HG03097 (cell line): ENCODE measurements around the gene DAD1.
"Not testable (repeated sequence)": the region's sequence is repeated elsewhere in the genome, so short reads cannot be mapped to it uniquely, and the experiment has no call there.

ENCODE experiments used
- ATAC-seq: cut with Tn5 transposase; IDR thresholded peaks from one replicate; pipeline ENCODE4 v1.9.1; 2021; ENCODE audit not compliant: unreplicated experiment, low FRiP score

Gene DAD1

DNA sequence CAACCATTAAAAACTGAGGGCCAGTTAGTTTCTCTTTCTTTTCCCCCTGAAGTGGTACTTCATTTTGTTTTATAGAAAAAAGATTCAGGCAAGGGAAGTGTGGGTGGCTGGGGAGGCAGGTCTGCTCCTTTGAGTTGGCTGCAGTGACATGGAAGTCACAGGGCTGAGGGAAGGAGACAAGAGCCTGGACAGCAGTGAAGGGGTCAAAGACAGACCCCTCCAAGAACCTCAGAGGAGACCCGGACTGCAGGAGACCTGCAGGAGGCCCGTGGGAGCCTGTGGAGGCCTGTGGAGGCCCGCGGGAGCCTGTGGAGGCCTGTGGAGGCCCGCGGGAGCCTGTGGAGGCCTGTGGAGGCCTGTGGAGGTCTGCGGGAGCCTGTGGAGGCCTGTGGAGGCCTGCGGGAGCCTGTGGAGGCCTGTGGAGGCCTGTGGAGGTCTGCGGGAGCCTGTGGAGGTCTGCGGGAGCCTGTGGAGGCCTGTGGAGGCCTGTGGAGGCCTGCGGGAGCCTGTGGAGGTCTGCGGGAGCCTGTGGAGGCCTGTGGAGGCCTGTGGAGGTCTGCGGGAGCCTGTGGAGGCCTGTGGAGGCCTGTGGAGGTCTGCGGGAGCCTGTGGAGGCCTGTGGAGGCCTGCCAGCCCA is 35.0 kb downstream of the DAD1 start:
- not testable (repeated sequence) for ATAC-seq

GRCh38 chr14:22553445-22553844 is 35.6 kb downstream of the DAD1 start:
- ATAC-seq: no peak

GRCh38 chr14:22552827-22553076 is 36.3 kb downstream of the DAD1 start:
- ATAC-seq: no peak

- no peak for ATAC-seq
Observed at GRCh38 chr14:22552001-22552826, 36.8 kb downstream of the DAD1 start.

DNA sequence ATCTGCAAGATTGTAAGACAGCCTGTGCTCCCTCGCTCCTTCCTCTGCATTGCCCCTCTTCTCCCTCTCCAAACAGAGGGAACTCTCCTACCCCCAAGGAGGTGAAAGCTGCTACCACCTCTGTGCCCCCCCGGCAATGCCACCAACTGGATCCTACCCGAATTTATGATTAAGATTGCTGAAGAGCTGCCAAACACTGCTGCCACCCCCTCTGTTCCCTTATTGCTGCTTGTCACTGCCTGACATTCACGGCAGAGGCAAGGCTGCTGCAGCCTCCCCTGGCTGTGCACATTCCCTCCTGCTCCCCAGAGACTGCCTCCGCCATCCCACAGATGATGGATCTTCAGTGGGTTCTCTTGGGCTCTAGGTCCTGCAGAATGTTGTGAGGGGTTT is 37.4 kb downstream of the DAD1 start:
- ATAC-seq: no peak

DNA sequence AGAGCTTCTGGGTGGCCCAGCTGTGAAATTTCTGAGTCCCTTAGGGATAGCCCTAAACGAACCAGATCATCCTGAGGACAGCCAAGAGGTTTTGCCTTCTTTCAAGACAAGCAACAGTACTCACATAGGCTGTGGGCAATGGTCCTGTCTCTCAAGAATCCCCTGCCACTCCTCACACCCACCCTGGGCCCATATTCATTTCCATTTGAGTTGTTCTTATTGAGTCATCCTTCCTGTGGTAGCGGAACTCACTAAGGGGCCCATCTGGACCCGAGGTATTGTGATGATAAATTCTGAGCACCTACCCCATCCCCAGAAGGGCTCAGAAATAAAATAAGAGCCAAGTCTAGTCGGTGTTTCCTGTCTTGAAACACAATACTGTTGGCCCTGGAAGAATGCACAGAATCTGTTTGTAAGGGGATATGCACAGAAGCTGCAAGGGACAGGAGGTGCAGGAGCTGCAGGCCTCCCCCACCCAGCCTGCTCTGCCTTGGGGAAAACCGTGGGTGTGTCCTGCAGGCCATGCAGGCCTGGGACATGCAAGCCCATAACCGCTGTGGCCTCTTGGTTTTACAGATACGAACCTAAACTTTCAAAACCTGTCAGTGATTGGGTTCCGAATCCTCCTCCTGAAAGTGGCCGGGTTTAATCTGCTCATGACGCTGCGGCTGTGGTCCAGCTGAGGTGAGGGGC is 38.9 kb downstream of the DAD1 start:
- peak; percentile 48 for ATAC-seq

- ATAC-seq: no peak
Observed at GRCh38 chr14:22549324-22549962, 39.6 kb downstream of the DAD1 start.

GRCh38 chr14:22547948-22548750 is 40.9 kb downstream of the DAD1 start:
- no peak for ATAC-seq

- ATAC-seq: no peak
Observed at GRCh38 chr14:22547313-22547947, 41.6 kb downstream of the DAD1 start.

DNA sequence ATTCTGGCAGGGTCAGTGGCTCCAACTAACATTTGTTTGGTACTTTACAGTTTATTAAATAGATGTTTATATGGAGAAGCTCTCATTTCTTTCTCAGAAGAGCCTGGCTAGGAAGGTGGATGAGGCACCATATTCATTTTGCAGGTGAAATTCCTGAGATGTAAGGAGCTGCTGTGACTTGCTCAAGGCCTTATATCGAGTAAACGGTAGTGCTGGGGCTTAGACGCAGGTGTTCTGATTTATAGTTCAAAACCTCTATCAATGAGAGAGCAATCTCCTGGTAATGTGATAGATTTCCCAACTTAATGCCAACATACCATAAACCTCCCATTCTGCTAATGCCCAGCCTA is 42.3 kb downstream of the DAD1 start:
- no peak for ATAC-seq

- no peak for ATAC-seq
Observed at GRCh38 chr14:22545842-22546721, 42.9 kb downstream of the DAD1 start.

DNA sequence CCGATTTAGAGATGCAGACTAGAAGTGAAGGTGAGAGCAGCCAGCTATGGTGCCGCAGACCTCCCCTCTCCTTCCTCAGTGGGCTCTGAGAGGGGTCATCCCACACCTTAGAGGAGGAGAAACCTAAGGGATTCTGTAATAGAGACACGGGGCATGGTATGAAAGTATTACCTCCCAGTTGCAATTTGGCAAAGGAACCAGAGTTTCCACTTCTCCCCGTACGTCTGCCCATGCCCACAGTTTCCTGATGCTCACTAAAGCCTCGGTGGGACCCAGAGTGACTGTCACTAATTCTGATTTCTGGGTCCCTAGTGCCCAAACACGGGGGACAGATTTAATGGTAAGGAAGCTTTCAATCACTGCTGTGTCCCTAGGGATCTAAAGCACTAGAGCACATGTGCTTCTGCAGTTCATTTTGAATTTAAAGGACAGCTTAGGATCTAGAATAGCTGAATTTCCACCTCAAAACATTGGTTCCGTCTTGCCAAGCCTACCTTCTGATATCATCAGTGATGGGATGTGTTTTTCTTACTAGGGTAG is 44.1 kb downstream of the DAD1 start:
- ATAC-seq: no peak

- no peak for ATAC-seq
Observed at GRCh38 chr14:22544406-22544805, 44.6 kb downstream of the DAD1 start.

- ATAC-seq: not testable (repeated sequence)
Observed at GRCh38 chr14:22543570-22544357, 45.3 kb downstream of the DAD1 start.

DNA sequence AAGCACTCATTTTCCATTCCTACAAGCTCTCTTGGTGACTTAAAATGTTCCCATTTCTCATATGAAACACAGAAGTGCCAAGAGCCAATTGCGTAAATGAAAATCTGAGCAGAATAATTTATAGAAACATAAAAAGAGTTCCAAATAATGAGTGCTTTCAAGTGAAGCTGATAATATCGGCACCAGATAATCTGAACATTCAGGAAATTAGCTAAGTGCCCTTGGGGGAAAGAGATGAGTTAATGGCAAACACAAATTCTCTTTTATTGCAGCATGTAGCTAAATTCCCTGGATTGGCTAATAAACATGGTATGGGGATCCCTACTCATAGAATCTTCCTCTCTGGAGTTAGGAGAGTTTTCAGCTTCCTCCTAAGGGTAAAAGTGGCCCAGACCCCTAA is 46.7 kb downstream of the DAD1 start:
- no peak for ATAC-seq

DNA sequence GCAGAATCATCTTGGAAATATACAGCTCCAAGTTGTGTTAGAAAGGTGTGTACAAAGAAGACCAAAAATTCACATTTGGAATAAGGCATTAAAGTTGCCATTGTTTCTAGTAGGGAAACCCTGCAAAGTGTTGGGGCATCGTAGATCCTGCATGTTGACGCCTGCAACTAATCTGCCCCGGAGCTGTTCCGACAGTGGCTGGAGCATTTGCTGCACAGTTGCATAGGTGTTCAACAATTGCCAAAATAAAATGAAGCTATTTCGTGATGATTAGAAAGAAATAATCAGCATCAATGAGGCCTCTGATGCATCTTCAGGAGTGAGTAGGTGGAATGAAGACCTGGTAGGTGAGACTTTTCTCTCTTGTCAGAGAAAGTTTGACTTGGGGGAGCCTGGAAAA is 47.3 kb downstream of the DAD1 start:
- ATAC-seq: no peak

DNA sequence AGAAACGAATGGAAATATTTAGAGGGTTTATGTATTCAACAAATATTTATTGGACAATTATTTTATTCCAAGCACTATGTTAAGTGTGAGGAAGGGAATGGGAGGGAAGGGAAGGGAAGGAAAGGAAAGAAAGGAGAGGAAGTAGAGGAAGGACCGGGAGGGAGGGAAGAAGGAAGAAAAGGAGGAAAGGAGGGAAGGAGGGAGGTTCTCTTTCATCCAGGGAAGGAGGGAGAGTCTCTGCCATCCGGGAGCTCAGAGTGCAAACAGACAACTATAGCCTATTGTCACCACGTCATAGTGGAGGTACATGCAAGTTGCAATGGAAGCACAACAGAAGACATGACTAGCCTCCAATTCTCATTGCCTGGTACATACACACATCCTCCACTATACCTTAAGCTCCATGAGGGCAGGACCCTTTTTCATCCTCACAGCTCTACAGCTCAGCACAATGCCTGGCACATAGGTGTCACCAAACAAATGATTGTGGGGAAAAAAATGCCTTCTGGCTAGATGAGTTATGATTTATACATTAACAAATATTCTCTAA is 48.1 kb downstream of the DAD1 start:
- ATAC-seq: no peak

DNA sequence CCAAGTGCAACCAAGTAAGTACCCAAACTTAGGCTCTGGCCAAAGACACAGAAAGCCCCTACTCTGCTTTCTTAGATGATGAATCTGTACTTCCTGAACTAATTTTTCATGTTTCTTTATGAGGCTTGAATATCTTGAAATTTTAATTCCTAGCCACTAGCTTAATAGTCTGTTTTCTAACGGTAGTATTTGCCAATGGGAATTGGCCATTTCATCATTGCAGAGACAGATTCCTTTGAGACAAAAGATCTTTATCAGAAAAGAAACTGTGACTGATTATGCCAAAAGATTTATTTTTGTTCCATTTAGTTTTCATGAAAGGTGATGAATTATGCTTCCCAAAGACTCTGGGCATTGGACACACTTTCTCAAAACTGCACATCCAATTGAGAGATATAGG is 48.7 kb downstream of the DAD1 start:
- no peak for ATAC-seq
